SU-DHL-6 (cell line): ENCODE results near the gene PDIK1L.

Source experiments
- H2AFZ ChIP-seq: fragments of 200-600 bp; sonication (generic); 2 replicates; pipeline ENCODE4 v1.6.1; 2014; ENCODE audit warnings: low read depth, mild to moderate bottlenecking, moderate library complexity, mixed read lengths, antibody characterized with exemption, low read length; ENCODE audit not compliant: severe bottlenecking
- H3F3A ChIP-seq: fragments of 200-600 bp; shearing (Covaris generic); 2 replicates; pipeline ENCODE4 v1.6.0; 2016; ENCODE audit warnings: antibody characterized with exemption, mild to moderate bottlenecking; ENCODE audit not compliant: insufficient read depth
- H3K27ac ChIP-seq: fragments of 200-600 bp; sonication (generic); 2 replicates; pipeline ENCODE4 v1.5.1; 2016; ENCODE audit warnings: low read depth, mild to moderate bottlenecking, low read length, moderate library complexity, mixed read lengths
- H3K27me3 ChIP-seq: fragments of 200-600 bp; sonication (generic), shearing (Covaris generic); 2 replicates; pipeline ENCODE4 v1.6.0; 2014; ENCODE audit warnings: mild to moderate bottlenecking, low read length
- H3K36me3 ChIP-seq: fragments of 200-600 bp; sonication (generic); 2 replicates; pipeline ENCODE4 v1.6.1; 2014; ENCODE audit warnings: mild to moderate bottlenecking, low read length, mixed read lengths
- H3K4me2 ChIP-seq: fragments of 300-600, 200-600 bp; shearing (Covaris generic), sonication (generic); 2 replicates; pipeline ENCODE4 v1.6.0; 2014; ENCODE audit warnings: low read length, low read depth, mild to moderate bottlenecking; ENCODE audit not compliant: poor library complexity, severe bottlenecking
- H3K4me3 ChIP-seq: fragments of 200-600 bp; sonication (generic); 2 replicates; pipeline ENCODE4 v1.5.1; 2014; ENCODE audit warnings: antibody characterized with exemption, low read length, mild to moderate bottlenecking, mixed read lengths; ENCODE audit not compliant: insufficient read depth, poor library complexity, severe bottlenecking
- H3K79me2 ChIP-seq: fragments of 200-600 bp; sonication (generic); 2 replicates; pipeline ENCODE4 v1.6.1; 2014; ENCODE audit warnings: mild to moderate bottlenecking, low read length, moderate library complexity; ENCODE audit not compliant: insufficient read depth
- H3K9ac ChIP-seq: fragments of 200-600 bp; sonication (generic); 2 replicates; pipeline ENCODE4 v1.7.0; 2014; ENCODE audit warnings: mild to moderate bottlenecking, low read length
- H3K9me2 ChIP-seq: fragments of 200-600 bp; sonication (generic); replicated peaks from 2 replicates; pipeline ENCODE4 v1.6.1; 2014; ENCODE audit warnings: low read length; ENCODE audit not compliant: insufficient read depth
- H3K9me3 ChIP-seq: fragments of 200-600 bp; sonication (generic); 2 replicates; pipeline ENCODE4 v1.6.1; 2014; ENCODE audit warnings: low read length, mixed read lengths; ENCODE audit not compliant: insufficient read depth
- H4K20me1 ChIP-seq: fragments of 200-600 bp; sonication (generic); 2 replicates; pipeline ENCODE4 v1.6.1; 2014; ENCODE audit warnings: low read depth, mild to moderate bottlenecking, antibody characterized with exemption, low read length, moderate library complexity, mixed read lengths
- CTCF ChIP-seq: fragments of 200-600 bp; sonication (generic); IDR thresholded peaks from one replicate; pipeline ENCODE4 v1.5.1; 2017; ENCODE audit warnings: antibody characterized with exemption, mild to moderate bottlenecking, low read length, moderate library complexity; ENCODE audit not compliant: insufficient read depth, poor library complexity, severe bottlenecking
- EZH2phosphoT487 ChIP-seq: fragments of 200-600 bp; sonication (generic), shearing (Covaris generic); conservative IDR thresholded peaks from 2 replicates; pipeline ENCODE4 v1.6.1; 2018; ENCODE audit warnings: mild to moderate bottlenecking, antibody characterized with exemption, low read length, moderate library complexity, mixed read lengths

Gene PDIK1L

GRCh38 chr1:26079178-26079563 lies 32.5 kb upstream of the PDIK1L start:
- no peaks in the 10 kb centered on the region for H3K9me2 ChIP-seq
- H4K20me1 ChIP-seq: no peaks in the 10 kb centered on the region
- H3K27ac ChIP-seq: no peak overlapping the region
- H3F3A ChIP-seq: no peaks in the 10 kb centered on the region
- H3K9me3 ChIP-seq: no peaks in the 10 kb centered on the region
- H3K9ac ChIP-seq: no peak overlapping the region
- no peak overlapping the region for H2AFZ ChIP-seq
- no peak overlapping the region for H3K4me2 ChIP-seq
- H3K36me3 ChIP-seq: no peaks in the 10 kb centered on the region
- TF ChIP-seq CTCF (no peak), EZH2phosphoT487 (no peak)
- no peaks in the 10 kb centered on the region for H3K79me2 ChIP-seq
- H3K4me3 ChIP-seq: no peak overlapping the region
- H3K27me3 ChIP-seq: no peaks in the 10 kb centered on the region

GRCh38 chr1:26079960-26080814 lies 31.4 kb upstream of the PDIK1L start:
- no peaks in the 10 kb centered on the region for H3K9me2 ChIP-seq
- no peak for TF ChIP-seq EZH2phosphoT487
- no peak for TF ChIP-seq CTCF
- H2AFZ ChIP-seq: no peak overlapping the region
- no peaks in the 10 kb centered on the region for H3K9me3 ChIP-seq
- no peak overlapping the region for H3K4me3 ChIP-seq
- no peaks in the 10 kb centered on the region for H3K27me3 ChIP-seq
- no peaks in the 10 kb centered on the region for H3K79me2 ChIP-seq
- no peaks in the 10 kb centered on the region for H3K36me3 ChIP-seq
- H3F3A ChIP-seq: no peaks in the 10 kb centered on the region
- no peak overlapping the region for H3K4me2 ChIP-seq
- H3K9ac ChIP-seq: no peak overlapping the region
- no peak overlapping the region for H3K27ac ChIP-seq
- H4K20me1 ChIP-seq: no peaks in the 10 kb centered on the region

GRCh38 chr1:26081267-26082019 lies 30.2 kb upstream of the PDIK1L start:
- no peak overlapping the region for H2AFZ ChIP-seq
- H3K27ac ChIP-seq: no peak overlapping the region
- H3K4me2 ChIP-seq: no peak overlapping the region
- H3K36me3 ChIP-seq: no peaks in the 10 kb centered on the region
- no peak overlapping the region for H3K9ac ChIP-seq
- no peaks in the 10 kb centered on the region for H3K9me3 ChIP-seq
- TF ChIP-seq EZH2phosphoT487: no peak
- no peak for TF ChIP-seq CTCF
- H4K20me1 ChIP-seq: no peaks in the 10 kb centered on the region
- H3K27me3 ChIP-seq: no peaks in the 10 kb centered on the region
- H3K4me3 ChIP-seq: no peak overlapping the region
- H3F3A ChIP-seq: no peaks in the 10 kb centered on the region
- no peaks in the 10 kb centered on the region for H3K9me2 ChIP-seq
- no peaks in the 10 kb centered on the region for H3K79me2 ChIP-seq
